ENCODE measurements around the gene FOXD3.

Gene FOXD3

DNA sequence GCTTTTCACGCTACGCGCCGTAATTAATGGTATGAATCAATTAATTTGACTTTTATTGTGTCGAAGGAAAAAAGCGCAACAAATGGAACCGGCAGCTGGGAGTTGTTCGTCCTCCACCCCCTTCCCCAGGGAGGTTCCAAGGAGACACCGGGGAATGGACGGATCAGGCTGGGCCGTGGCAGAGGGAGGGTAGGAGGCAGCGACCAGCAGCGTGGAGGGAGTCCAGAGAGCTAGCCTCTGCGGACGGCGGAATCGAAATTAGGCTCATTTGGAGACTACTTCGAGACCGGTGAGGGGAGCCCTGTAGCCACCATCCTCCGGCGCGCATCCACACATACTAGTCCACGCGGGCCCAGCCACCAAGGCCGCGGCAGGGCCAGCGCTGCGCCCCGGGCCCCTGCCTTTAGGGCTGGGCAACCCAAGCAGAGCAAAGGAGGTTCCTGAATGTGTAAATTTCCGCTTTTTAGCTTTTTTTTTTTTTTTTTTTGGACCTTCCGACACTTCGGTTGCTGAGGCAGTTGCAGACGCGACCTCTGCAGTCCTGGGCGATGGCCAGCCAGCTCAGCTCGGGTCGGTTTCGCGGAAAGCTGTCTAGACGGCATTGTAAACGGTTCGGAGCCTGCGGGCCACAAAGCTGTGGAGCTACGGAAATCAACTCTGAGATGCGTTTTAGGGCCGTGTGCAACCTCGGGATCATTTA is 2.2 kb upstream of the FOXD3 start:
- in situ Hi-C loops (cut with HindIII; ENCODE audit: low sequenced_read_pairs) = no loop called here

DNA sequence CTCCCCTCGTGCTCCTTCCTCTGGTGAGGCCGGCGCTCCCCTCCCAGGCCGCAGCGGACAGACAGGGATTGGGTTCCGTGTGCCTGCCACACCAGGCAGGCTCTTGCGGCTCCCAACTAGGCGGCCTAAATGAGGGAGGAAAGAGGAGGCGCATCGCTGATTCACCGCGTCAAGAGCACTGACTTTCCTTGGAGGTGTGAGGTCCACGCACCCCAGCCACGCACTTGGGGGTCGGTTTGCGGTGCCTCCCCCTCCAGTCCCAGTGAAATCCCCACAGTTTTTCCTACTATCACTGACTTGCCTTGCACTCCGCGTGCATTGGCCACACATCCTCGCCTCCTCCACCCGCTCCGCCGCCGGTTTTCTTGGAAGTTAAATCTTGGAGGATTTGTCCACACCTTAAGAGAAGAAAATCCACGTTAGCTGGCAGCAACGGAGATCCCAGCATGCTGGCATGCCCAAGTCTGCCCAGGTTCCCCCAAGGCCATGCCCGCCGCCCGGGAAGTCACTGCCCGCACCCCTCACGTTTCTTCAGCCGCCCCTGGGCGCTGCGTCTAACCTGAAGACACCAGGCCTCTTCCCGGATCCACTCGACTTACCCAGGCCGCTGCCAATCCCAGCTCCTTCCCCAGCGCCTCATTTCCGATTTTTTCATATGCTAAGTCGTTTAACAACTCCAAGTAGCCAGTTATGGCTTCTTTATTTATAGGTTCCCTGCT is 1.1 kb upstream of the FOXD3 start:
- in situ Hi-C loops (cut with HindIII; ENCODE audit: low sequenced_read_pairs) = no loop called here

DNA sequence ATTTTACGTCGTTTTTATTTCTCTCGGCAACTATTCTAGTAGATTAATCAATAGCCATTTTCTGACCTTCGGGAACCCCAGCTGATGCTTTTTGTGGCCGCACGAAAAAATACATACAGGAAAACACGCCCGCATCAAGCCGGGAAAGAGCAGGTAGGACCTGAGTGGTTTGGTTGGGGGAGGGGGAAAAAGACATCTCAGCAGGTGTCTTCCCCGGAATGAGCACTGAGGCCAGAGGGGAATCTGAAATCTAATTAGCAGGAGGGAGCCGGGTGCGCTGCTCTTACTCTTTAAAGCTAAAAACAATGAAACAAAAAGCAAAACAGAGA is 618 bp upstream of the FOXD3 start:
- in situ Hi-C loops (cut with HindIII; ENCODE audit: low sequenced_read_pairs) = no loop called here

DNA sequence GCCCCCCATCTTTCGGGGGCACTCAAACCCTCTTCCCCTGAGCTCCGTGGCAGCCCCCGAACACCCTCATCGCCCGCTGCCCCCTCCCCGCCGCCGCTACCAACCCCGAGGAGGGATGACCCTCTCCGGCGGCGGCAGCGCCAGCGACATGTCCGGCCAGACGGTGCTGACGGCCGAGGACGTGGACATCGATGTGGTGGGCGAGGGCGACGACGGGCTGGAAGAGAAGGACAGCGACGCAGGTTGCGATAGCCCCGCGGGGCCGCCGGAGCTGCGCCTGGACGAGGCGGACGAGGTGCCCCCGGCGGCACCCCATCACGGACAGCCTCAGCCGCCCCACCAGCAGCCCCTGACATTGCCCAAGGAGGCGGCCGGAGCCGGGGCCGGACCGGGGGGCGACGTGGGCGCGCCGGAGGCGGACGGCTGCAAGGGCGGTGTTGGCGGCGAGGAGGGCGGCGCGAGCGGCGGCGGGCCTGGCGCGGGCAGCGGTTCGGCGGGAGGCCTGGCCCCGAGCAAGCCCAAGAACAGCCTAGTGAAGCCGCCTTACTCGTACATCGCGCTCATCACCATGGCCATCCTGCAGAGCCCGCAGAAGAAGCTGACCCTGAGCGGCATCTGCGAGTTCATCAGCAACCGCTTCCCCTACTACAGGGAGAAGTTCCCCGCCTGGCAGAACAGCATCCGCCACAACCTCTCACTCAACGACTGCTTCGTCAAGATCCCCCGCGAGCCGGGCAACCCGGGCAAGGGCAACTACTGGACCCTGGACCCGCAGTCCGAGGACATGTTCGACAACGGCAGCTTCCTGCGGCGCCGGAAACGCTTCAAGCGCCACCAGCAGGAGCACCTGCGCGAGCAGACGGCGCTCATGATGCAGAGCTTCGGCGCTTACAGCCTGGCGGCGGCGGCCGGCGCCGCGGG is 837 bp downstream of the FOXD3 start:
- in situ Hi-C loops (cut with HindIII; ENCODE audit: low sequenced_read_pairs) = no loop called here

DNA sequence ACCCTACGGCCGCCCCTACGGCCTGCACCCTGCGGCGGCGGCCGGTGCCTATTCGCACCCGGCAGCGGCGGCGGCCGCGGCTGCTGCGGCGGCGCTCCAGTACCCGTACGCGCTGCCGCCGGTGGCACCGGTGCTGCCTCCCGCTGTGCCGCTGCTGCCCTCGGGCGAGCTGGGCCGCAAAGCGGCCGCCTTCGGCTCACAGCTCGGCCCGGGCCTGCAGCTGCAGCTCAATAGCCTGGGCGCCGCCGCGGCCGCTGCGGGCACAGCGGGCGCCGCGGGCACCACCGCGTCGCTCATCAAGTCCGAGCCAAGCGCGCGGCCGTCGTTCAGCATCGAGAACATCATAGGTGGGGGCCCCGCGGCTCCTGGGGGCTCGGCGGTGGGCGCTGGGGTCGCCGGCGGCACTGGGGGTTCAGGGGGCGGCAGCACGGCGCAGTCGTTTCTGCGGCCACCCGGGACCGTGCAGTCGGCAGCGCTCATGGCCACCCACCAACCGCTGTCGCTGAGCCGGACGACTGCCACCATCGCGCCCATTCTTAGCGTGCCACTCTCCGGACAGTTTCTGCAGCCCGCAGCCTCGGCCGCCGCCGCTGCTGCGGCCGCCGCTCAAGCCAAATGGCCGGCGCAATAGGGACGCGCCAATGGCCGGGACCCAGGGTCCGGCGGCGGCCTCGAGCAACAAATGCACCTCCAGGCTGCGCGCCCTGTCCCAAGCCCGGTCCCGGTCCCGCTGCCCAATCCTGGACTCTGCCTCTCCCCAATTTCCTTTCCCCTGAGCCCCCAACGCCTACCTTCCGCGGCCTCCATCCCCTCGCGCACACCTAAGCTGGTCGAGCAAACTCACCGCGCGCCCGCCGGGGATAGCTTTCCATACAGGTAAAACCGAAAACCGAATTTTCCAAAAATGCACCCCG is 1.8 kb downstream of the FOXD3 start:
- in situ Hi-C loops (cut with HindIII; ENCODE audit: low sequenced_read_pairs) = no loop called here

DNA sequence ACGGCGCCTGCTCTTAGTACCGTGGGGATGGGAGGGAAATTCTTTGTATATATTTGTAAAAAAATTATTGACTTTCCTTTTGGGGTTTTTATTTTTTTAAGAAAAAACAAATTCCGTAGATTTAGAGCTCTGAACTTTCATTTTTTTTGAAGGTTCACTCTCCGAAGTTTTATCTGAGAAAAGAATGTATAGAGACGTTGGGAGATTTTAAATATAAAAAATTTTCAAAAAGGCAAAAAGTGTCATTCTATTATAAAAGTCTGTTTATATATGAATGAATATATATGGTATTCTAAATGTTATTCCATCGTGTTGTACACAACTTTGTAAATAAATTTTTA is 2.4 kb downstream of the FOXD3 start:
- in situ Hi-C loops (cut with HindIII; ENCODE audit: low sequenced_read_pairs) = no loop called here

DNA sequence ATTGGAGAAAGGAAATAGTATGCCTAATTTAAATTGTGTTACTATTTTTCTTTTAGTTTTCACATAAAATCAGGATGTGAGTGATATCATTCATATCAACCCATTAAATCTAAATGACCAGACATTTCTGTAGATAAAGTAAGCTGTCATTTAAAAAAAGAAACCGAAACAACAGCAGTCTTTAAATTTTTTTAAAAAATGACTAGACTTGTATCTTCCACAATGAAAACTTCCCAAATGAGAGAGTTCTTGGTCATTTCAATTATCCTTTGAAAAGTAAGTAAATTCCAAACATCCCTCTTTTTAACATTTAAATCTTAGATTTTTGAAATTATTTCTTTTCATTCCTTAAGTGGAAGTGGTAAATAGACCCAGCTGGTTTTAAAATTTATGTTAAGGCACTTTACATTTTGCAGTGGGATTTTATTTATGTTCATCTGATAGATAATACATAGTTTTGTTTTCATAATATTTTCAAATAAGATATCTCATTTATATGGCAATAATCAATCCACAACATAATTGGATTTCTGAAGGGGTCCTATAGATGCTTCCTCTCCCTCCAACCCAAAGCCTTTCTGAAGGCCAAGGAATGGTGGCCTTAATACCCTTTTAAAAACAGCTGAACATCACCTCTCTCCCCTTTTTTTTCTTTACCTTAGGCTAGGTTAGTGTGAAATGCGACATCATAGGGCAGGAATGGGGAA is 3.1 kb downstream of the FOXD3 start:
- in situ Hi-C loops (cut with HindIII; ENCODE audit: low sequenced_read_pairs) = no loop called here

DNA sequence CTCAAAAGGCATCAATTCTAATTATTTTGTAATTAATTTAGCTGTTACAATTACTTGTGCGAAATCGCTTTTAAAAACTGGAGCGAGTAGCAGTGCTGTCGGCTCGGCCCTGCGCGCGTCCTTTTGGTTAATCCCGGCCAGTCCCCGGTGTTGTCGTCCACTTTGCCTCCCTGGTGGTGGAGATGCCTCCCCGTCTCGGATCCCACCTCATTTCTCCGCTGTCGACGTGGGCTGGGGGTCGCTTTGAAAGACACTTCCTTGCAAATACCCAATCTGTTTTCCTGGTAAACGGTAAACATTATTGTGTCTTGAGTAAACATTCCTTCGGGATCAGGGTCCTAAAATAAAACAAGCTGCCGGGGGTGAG is 3.7 kb downstream of the FOXD3 start:
- in situ Hi-C loops (cut with HindIII; ENCODE audit: low sequenced_read_pairs) = no loop called here

DNA sequence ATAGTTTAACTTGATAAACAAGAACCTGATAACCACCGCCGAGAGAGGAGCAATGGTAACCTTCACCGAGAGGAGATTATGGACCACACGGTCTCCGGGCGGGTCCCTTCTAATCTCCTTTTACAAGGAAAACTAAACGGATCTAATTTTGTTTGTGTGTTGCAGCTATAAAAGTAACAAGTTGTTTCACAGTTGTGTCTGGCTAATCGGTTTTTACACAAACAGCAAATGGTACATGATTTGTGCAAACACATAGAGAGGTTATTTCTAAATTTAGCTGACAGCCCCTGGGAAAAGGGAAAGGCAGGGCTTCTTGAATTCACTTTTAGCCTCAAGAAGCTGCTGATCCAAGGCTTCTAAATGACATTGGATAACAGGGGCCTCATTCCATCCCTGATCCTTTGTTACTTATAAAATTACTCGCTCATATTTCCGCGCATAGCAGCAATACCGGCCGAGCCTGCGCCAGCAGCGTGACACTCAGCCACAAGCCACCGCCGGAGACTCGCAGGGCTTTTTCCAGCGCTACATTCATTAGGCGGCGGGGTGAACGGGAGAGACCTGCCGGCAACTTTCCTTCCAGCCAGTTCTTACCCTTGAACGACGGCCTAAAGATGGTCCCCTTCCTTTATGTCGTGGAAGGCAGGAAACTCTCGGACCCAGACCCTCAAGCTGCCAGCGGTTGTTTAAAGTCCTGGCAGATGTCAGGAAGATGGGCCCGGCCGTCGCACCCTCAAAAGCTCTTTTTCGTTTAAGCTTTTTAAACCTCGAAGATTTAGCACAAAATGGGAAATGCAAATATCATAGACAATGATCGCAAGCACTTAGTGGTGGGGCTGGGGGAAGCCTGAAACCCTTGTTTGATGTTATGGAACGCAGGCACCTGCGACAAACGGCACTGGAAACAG is 4.4 kb downstream of the FOXD3 start:
- in situ Hi-C loops (cut with HindIII; ENCODE audit: low sequenced_read_pairs) = no loop called here

DNA sequence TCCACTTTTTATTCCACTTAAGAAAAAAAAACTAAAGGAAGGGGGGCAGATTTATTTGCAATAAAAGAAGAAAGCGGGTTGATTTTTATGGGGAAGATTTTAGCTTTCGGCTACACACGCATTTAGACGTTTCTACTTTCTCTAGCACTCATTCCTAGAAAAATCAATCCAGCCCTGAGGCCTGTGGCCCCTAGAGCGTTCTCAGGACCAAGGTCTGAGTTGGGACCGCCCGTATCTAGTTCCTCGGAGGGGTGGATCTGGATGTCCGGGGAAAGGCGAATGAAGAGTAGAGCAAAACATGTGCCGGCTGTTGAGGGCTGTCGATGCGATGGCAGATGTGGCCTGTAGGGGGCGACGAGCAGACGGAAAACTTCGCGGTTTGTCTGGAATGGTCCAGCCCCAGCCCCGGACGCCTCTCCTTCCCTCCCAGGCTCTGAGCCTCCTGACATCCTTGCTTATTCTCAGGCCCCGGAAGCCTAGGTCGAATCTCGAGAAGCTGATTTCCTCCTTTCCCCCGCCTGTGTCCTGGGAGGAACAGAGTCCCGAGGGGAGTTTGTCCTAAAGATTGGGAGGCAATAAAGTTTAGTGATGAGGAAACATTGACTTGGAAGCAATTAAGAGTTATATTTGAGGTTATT is 5.2 kb downstream of the FOXD3 start:
- in situ Hi-C loops (cut with HindIII; ENCODE audit: low sequenced_read_pairs) = no loop called here

DNA sequence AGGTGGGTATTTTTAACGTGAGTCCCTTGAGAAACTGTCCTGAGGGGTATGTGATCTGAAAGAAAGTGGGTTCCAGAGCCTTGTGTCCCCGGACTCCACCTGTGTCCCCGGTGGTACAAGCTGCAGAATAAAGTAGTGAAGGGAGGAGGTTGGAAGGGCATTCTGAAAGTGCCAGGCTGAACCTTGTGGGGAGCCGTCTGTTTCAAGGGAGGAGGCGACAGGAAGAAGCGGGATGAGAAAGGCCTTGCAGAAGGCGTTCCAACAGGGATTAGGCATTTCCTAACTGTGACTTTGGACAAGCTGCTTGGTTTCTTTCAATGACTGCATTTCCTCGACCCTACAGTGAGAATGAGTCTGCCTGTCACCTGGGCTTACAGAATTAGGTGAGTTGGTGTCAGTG is 5.8 kb downstream of the FOXD3 start:
- in situ Hi-C loops (cut with HindIII; ENCODE audit: low sequenced_read_pairs) = no loop called here

DNA sequence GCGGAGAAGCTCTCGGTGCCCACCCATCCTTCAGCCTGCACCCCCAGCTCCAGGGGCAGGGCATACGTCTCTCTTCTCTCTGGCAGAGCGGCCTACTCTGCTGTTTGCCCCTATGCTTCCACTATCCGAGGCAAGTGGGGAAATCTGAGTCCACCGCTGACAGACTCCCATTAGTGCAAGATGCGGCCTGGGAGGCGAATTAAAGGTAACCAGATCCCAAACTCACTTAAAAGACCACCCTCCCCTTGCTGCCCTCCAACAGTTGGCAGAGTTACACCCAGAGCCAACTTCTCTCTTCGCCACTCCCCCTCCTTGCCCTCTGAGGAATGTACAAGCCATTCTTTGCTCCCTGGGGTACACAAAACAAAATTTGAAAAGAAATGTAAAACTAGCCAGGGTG is 6.4 kb downstream of the FOXD3 start:
- in situ Hi-C loops (cut with HindIII; ENCODE audit: low sequenced_read_pairs) = no loop called here

DNA sequence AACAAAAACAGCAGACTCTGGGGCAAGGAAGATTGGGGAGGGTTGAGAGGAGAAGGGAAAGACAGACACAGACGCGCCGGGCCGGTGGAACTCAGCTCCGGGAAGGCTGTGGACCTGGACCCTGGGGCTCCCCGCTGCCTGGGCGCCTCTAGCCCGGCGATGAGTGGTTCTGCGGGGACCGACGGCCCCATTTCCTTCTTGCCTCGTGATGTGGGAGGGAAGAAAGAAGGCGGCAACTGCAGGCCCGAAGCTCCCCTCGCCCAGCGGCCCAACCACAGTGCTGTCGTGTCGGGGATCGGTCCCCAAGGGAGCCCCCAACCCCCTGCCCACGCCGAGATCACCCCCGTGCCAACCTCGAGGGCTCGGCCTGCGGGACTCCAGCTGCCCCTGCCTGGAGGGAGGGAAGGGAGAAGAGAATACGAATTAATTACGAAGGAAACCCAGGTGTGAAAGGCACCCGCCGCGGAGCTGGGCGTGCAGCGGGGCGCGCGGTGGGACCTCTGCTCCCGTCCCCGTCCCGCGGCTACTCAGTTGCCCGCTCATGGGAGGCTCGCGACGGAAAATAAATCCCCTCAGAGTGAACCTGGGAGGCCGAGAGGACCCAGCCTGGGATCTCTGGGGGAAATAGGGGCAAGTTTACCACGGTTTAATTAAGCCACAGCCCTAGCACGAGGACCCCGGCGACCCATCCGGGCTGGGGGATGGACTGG is 7.4 kb downstream of the FOXD3 start:
- in situ Hi-C loops (cut with HindIII; ENCODE audit: low sequenced_read_pairs) = no loop called here

DNA sequence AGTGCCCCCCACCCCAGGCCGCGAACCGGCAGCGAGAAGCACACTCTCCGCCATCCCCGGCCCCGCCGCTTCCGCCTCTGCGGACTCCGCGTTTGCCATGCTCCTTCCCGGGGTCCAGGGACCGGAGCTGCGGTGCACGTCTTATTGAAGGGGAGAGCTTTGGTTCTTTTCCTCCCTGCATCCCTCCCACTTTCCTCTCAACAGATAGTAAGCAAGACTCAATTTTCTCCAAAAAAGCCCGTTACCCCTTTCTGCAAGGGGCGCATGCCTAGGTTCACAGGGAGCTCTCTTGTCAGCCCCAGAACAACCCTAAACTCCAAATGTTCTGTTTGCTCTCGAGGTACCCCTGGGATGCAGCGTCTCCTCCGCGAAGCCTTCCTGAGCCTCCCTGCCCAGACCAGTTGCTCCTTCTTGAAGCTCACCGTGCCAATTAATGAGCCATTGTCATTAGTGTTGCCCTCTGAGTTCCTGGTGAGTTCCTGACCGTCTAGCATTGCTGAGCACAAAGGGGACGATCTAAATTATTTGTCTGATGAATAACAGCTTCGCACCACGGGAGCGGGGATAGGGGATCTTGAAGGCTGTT is 8.1 kb downstream of the FOXD3 start:
- in situ Hi-C loops (cut with HindIII; ENCODE audit: low sequenced_read_pairs) = no loop called here

DNA sequence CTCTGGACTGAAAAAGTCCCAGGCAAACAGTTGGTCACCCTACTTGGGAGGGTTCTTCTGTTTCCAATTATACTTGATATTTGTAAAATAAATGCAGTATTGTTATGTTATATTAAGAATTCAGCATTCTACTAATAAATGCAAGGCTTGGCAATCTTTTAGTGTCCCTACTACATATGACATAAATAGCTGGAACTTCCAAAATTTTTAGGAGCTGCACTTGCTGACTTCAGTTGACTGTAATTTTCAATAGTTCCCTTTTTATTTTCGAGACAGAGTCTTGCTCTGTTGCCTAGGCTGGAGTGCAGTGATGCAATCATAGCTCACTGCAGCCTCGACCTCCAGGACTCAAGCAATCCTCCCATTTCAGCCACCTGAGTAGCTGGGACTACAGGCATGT is 20.0 kb downstream of the FOXD3 start:
- in situ Hi-C loops (cut with HindIII; ENCODE audit: low sequenced_read_pairs) = no loop called here

DNA sequence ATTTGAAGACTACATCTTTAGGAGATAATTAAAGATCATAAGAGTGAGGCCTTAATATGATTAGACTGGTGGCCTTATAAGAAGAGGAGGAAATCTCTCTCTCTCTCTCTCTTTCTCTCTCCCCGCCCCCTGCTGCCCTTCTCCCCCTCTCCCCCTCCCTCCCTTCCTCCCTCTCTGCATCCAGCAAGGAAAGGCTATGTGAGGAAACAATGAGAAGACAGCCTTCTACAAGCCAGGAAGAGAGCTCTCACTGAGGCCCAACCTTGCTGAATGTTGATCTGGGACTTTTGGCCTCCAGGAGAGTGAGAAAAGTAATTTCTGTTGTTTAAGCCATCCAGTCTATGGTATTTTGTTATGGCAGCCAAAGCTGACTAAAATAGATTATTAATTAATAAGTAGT is 21.6 kb downstream of the FOXD3 start:
- in situ Hi-C loops (cut with HindIII; ENCODE audit: low sequenced_read_pairs) = no loop called here

DNA sequence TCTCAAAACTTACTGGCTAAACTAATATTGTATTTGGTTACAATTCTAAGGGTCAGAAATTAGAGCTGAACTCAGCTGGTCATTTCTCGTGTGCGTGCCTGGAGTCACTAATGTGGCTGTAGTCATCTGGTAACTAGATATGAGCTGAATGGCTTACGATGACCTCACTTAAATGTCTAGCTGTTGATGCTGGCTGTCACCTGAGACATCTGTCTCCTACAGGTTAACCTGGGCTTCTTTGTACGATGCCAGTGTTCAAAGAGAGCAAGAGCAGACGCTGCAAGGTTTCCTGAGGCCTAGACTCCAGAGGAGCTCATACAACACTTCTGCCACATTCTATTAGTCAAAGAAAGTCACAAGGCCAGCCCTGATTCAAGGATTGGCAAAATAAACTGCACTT is 28.0 kb downstream of the FOXD3 start:
- in situ Hi-C loops (cut with HindIII; ENCODE audit: low sequenced_read_pairs) = loop anchor here (5.0 kb wide), 2 partner anchors 52 to 87 kb away; no protein-coding TSS in a partner anchor

DNA sequence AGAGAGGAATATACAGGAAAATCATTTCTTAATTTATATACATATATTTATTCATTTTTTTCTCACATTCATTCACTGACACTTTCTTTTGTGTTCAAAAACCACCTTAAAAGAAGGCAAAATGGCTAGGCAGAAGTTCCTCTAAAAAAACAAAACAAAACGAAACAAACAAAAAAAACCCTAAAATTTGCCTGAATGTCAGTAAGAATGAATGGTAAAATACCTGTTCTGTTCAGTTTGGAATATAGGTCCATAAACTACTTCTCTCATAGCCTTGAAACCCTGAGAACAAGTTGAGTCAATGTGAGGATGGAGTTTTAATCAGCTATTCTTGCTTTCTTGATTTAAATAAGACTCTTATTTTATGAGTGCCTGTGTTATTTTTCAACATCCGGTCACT is 30.4 kb downstream of the FOXD3 start:
- in situ Hi-C loops (cut with HindIII; ENCODE audit: low sequenced_read_pairs) = loop anchor here (5.0 kb wide), 2 partner anchors 50 to 85 kb away; no protein-coding TSS in a partner anchor

All from endothelial cell of hepatic sinusoid (primary cell).